ENCODE results near the gene BCL7A.
"Not testable (repeated sequence)": the region's sequence is repeated elsewhere in the genome, so short reads cannot be mapped to it uniquely, and the experiment has no call there.

BCL7A gene

DNA sequence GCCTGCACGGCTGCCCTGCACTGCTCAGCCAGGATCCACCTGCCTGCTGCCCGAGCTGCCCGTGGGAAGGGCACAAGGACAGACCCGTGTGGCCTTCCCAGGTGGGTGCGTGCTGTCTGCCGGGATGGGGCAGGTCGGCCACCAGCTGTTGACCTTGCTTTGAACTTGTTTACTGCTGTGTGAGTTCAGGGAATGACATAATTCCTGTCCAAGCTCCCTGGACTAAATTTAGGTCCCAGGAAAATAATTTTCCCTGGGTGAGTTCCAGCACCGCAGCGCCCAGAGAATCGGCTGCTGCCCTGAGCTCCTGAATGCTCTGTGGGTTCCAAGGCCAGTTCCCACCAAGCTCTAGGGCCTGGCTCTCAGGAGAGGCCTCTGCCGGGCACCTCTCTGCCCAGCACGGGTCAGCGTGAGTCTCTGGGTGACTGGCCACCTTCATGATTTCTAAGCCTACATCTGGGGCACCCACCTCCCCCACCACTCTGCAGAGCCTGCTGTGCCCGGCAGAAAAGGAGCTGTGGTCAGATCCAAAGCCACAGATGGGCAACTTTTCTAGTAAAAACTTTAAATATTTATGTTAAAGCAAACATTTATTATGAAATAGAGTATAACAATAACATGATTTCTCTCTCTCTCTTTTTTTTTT is 29.7 kb downstream of the BCL7A start:
- no peak for DNase-seq (ENCODE audit: low read depth in 2 of 3, low spot score in 2 of 3)

DNA sequence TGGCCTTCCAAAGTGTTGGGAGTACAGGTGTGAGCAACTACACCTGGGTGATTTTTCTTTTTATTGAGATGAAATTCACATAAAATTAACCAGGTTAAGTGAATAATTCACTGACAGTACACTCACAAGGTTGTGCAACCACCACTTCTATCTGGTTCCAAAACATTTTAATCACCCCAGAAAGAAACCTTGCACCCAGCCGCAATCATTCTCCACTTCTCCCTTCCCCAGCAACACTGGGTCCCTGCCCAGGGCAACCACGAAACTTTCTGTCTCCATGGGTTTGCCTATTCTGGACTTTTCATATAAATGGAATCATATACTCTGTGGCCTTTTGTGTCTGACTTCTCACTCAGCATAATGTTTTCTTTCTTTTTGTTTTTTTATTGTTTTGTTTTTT is 30.6 kb downstream of the BCL7A start:
- DNase-seq (ENCODE audit: low read depth in 2 of 3, low spot score in 2 of 3) = no peak

DNA sequence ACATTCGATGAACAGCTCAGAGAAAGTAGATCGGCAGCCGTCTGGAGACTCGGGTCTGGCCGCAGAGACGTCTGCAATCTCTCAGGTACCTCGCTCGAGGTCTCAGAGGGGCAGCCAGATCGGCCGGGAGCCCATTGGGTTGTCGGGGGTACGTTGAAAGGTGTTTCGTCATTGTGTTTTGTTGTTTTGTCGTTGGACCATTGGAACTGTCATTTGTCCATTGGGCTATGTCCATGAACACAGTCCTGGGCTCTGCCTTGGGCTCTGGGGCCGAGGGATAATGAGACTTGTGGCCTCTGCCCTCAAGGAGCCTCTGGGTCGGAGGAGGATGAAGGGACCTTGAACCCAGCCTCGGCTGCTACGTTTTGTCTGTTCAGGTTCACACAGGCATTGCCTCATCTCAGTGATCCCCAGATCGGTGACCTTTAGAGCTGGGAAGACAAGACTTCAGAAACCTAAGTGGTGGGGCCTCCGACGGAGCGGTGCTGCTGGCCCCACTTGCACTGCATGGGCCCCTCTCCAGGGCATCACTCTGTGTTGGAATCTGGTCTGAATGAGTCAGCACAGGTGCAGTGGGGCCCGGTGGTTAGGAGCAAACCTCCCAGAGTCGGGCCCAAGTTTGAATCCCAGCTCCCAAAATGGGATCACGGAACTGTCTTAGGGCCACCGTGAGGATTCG is 33.3 kb downstream of the BCL7A start:
- no peak for DNase-seq (ENCODE audit: low read depth in 2 of 3, low spot score in 2 of 3)

DNA sequence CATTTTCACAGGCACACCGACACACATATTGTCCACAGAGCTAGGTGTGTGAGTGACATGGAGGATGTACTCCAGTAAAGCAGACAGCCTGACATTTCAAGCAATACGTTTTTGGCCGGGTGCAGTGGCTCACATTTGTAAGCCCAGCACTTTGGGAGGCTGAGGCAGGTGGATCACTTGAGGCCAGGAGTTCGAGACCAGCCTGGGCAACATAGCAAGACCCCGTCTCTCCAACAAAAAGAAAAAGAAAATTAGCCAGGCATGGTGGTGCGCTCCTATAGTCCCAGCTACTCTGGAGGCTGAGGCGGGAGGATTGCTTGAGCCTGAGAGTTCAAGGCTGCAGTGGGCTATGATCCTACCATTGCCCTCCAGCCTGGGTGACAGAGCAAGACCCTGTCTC is 34.7 kb downstream of the BCL7A start:
- DNase-seq (ENCODE audit: low read depth in 2 of 3, low spot score in 2 of 3) = not testable (repeated sequence)

DNA sequence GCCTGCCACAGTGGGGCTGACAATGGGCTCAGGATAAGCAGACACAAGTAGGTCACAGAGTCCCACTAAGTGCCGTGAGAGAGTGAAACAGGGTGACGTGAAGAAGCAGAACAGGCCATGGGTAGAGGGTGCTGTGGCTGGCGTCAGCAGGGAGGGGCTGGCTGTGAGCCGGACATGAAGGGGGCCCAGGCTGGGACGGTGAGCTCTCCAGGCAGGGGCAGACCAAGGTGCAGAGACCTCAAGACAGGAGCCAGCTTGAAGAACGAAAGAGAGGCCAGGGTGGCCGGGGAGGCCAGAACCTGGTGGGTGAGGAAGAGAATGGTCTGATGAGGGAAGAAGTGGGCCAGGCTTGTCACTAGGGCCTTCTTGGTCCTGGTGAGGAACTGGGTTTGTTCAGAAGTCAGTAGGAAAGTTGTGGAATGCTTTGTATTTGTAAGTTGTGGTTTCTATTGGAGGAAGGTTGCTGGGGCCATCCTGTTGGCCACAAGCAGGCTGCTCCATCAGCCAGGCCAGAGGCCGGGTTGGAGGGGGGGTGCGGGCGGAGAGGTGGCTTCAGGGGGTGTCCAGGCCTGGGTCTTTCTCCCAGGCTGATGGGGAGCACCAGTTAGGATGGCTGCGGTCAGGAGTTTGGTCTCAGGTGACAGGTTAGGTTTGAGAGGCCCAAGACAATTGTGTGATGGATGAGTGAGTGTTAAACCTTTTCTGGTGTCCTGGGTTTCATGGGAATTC is 35.5 kb downstream of the BCL7A start:
- DNase-seq (ENCODE audit: low read depth in 2 of 3, low spot score in 2 of 3) = no peak

DNA sequence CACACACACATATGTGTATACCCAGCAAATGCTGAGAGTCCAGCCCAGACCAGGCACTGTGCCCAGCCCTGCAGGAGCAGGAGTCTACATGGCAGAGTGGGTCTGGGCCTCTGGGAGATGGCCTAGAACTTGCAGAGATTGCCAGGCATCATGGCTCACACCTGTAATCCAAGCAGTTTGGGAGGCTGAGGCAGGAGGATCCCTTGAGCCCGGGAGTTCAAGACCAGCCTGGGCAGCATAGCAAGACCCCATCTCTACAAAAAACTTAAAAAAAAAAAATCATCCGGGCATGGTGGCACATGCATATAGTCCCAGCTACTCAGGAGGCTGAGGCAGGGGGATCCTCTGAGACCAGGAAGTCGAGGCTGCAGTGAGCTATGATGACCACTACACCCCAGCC is 36.1 kb downstream of the BCL7A start:
- DNase-seq (ENCODE audit: low read depth in 2 of 3, low spot score in 2 of 3) = no peak

DNA sequence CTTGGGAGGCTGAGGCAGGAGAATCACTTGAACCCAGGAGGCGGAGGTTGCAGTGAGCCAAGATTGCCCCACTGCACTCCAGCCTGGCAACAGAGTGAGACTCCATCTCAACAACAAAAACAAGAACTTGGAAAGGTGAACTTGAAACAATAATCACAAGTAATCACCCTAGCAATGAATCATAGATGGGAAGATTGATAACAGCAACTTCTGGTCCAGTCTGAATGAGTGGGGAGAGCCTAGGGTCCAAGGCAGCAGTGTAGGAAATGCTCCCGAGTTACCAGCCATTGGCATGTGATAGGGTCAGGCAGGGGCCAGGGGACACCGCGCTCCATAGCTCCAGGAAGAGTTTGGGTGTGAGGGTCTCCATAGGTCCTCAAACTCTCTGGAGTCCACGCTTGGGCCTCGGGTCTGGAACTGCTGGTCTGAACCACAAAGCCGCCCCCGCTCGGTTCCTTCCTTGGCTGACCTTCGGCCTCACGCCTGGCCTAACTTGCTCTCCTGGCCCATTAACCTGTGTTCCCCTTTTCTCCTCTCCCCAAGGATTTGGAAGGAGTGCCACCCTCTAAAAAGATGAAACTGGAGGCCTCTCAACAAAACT is 37.0 kb downstream of the BCL7A start:
- no peak for DNase-seq (ENCODE audit: low read depth in 2 of 3, low spot score in 2 of 3)

DNA sequence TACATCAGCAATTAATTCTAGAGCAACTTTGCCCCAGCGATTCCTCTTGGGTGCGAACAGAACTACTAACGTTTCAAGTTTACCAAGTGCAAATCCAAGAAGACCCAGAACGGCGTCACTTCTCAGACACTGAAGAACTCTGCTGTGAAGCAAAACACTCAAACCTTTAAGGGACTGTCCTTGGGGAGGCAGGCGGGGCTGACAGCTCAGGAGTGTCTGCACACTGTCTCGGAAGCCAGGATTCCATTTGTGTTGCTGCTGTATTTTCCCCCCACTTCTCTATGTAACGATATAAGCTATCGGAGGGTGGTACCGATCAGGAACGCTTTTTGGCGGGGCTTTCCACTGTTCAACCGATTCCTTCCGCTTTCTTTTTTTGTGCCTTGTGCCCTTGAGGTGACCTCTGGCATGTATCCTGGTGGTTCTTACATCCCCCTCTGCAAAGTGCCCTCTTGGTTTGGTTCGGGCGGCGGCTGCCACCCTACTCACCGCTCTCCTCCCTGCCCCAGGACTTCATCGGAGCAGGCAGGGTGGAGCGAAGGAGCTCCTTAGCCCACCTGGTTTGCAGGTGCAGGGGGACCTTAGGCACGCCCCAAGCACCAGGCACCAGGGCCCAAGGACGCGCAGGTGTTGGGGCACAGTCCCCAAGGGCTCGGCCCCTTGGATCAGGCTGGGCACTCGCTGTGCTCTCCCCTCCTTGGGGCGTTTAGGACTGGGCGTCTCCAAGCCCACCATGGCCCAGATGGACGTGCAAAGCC is 37.7 kb downstream of the BCL7A start:
- no peak for DNase-seq (ENCODE audit: low read depth in 2 of 3, low spot score in 2 of 3)

DNA sequence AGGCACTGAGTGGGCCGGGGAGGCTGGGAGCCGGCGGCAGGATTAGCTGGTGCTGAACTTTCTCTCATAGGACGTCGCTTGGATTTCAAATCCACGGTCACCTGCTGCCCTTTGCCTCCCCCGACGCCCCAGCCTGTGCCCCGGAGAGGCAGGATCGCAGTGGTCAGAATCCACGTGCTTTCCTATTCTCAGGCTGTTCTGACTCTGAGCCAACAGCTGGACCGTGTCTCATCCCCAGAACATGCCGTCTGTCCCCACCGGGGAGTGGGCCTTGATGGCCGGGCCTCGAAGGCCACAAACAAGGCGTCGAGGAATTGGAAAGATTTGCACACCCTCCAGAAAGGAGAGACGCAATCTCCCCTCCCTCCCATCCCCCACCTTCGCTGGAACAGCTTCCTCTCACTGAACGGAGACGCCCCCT is 38.4 kb downstream of the BCL7A start:
- no peak for DNase-seq (ENCODE audit: low read depth in 2 of 3, low spot score in 2 of 3)

DNA sequence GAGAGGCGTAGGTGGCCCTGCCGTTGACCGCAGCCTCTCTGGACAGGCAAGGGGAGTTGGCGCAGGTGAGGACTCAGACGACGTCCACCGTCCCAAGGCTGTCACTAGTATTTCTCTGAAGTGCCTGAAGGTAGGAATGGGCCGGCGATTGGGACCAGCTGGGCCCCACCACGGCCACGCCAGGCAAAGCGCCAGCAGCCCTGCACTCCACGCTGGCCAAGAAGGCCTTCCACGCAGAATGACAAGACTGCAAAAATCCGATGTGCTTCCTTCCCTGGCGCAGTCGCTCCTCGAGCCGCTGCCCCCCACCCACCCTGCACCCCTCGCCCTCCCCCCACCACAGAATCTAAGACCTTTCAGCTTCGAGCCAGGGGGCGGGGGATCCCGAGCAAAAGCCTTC is 39.6 kb downstream of the BCL7A start:
- no peak for DNase-seq (ENCODE audit: low read depth in 2 of 3, low spot score in 2 of 3)

DNA sequence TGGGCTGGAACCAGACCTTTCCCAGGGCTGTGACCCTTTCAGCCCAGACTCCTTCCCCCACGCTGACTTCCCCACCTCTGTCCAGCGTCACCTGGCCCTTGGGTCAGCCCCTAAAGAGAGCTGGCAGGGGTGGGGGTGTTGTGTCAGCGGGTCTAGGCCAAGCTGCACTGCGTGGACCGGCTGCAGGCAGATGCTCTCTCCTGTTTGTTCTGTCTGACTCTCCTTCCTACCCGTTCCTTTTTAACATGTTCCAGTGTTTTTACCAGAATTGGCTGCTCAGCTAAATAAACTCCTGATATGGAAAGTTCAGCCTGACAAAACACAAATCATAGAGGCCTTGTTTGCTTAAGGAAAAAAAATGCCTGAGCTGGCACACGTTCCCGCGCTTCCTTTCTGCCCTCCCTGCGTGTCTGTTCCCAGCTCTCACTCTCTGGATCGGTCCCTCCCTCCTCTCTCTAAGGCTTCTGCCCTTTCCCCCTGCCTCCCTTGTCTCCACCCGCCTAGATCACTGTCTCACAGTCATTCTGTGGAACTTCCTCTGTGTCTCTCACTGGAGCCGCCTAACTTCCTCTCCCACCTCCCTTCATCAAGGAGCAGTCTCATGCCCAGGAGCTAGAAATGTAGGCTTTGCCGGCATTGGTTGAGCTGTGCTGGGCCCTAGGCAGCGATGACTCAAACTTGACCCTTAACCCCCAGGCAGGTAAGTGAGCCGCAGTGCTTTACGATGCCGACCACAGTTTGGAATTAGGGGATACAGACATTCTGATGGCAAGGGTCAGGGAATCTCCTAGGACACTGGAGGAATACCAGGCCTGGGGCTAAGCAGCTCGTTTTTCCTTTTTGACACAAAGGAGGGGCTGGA is 41.4 kb downstream of the BCL7A start:
- DNase-seq (ENCODE audit: low read depth in 2 of 3, low spot score in 2 of 3) = no peak

DNA sequence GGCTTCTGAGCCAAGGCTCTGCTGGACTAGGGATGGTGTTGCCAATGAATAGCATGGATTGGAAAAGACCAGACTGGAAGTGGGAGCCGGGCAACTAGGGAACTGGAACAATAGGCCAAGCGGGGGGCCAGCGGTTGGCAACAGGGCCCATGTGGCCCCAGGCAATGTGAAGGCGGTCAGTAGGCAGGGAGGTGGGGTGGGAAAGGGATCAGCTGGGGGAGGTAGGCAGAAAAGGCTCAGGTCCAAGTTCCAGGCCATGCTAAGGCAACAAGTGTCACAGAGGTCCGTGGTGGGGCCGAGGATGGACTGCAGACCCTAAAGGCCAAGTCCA is 42.0 kb downstream of the BCL7A start:
- no peak for DNase-seq (ENCODE audit: low read depth in 2 of 3, low spot score in 2 of 3)

DNA sequence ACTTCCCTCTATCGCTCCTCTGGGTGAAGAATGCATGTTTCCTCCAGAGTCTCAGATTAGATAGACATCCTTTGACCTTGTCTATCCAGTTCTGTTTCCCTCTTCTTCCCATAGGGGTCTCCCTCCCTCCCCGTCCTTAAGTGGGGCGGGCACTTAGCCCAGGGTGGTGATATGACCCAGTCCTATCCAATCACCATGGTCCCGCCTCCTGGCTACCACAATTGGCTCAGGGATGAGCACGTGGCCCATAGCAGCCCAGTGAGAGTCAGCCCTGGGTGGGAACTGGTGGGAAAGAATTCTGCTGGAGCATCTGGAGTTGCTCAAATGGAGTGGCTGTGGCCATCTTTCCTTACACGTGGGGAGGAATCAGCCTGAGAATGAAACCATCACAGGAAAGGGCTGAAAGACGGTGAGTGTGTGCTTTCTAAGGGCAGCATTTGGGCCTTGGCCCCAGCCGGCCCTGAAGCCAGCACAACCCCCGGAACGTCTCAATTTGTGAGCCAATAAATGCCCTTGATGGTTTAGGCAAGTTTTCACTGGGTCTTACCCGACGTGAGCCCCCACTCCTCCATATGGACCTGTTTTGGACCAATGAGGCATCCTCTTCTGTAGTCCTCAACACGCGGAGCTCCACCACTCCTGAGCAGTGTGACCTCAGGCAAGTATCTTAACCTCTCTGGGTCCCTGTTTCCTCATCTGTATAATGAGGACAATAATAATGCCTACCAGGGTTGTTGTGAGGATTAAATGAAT is 42.5 kb downstream of the BCL7A start:
- no peak for DNase-seq (ENCODE audit: low read depth in 2 of 3, low spot score in 2 of 3)

DNA sequence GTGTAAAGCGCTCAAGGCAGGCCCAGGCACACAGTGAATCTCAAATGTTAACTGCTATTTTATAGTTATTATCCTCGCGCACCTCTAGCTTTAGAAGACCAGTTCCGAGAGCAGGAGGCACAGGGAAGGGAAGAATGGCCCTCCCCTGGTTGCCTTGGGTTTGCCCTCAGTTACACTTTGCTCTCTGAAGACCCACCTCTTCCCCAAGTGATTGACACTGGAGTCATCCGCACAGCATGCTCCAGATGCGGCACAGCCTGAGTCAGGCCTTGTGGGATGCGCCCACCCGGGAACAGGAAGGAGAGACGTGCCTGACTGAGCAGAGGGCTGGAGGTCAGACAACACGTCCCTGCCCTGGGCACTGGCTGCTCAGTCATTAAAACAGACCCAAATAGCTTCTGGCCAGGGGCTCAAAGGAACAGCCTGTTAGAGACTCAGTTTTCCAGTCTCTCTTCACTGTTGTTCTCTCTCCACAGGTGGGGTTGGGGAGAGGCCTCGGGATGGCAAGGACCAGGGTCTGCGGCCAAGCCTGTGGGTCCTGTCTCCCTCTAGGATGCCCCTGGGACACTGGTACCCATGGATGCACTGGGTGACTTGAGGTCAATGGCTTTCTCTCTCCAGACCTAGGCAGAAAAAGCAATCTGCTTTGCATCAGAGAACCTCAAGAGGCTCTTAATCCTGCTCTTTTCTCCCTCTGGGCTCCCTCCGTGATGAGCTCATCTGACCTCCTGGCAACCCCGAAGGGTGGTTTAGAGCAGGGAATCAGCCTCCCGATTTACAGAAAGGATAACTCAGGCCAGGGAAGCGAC is 43.3 kb downstream of the BCL7A start:
- DNase-seq (ENCODE audit: low read depth in 2 of 3, low spot score in 2 of 3) = no peak

DNA sequence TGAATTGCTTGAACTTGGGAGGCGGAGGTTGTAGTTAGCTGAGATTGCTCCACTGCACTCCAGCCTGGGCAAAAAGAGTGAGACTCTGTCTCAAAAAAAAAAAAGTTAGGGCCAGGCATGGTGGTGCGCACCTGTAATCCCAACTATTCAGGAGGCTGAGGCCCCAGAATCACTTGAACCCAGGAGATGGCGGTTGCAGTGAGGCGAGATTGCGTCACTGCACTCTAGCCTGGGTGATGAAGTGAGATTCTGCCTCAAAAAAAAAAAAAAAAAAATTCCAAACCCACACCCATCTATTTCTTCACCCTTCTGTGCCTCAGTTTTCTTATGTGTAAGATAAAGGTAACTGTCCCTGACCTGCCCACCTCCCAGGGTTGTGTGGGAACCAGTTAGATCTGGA is 45.9 kb downstream of the BCL7A start:
- DNase-seq (ENCODE audit: low read depth in 2 of 3, low spot score in 2 of 3) = no peak

DNA sequence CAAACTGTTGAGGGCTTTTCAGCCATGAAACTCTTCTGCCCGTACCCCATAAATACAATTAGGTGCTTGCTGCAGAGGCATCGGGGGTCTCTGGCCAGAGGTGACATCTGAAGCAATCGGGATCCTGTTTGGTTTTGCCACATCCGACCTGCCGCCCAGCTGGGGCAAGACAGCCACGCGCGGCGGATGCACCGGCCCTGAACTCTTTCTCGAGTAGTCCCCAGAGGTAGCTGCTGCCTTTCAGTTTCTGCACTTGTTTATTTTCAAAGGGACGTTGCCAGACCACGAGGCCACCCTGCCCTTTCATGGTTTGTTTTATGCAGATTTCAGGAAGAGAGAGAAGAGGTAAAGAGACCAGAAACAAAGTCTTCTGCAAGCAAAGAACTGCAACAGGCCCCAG is 46.3 kb downstream of the BCL7A start:
- DNase-seq (ENCODE audit: low read depth in 2 of 3, low spot score in 2 of 3) = no peak

DNA sequence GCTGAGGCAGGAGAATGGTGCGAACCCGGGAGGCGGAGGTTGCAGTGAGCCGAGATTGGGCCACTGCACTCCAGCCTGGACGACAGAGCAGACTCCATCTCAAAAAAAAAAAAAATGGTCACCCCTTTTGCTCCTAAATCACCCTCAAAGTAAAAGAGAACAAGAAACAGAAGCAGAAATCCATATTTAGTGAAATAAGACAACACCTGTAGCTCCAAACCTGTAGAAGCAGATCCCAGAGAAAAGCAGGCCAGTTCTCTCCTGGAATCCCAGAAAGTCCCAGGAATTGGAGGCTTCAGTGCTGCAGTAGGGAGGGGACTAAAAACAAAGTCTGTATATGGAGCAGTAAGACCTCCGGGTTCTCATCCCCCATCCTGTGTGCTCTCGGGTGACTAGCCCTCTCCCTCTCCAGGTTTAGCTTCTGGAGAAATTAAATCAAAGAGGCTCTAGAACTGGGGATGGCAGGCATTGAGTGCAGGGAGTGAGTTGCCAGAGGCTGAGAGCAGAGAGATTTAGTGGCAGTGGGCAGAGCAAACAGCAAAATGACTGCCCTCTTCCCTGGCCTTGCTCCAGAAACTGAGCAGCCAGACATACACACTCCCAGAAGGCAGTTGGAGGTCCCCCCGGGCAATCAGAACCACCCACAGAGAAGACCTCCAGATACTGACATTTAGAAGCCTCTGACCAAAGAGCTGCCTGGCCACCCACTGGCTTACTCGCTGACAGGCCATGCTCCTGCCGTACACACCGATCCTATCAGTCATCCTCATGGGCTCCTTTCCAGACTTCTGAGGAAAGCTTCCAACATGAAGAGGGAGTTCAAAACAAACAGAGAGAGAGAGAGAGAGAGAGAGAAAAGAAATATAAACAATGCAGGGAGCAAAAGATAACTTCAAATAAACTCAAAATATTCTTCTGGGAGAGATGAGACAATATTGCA is 50.6 kb downstream of the BCL7A start:
- no peak for DNase-seq (ENCODE audit: low read depth in 2 of 3, low spot score in 2 of 3)

DNA sequence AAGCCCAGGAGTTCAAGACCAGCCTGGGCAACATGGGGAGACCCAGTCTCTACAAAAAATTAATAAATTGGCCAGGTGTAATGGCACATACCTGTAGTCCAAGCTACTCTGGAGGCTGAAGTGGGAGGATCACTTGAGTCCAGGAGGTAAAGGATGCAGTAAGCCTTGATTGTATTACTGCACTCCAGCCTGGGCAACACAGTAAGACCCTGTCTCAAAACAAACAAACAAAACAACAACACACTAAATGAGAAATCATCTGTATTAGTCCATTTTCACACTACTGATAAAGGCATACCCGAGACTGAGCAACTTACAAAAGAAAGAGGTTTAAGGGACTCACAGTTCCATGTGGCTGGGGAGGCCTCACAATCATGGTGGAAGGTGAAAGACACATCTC is 52.1 kb downstream of the BCL7A start:
- DNase-seq (ENCODE audit: low read depth in 2 of 3, low spot score in 2 of 3) = no peak

Data from activated CD8-positive, alpha-beta memory T cell treated with anti-CD3 and anti-CD28 coated beads for 48 hours (primary cell).